PC-3 (cell line): ENCODE data around the gene USP9X. TPM values are rescaled to one million over a fixed set of nuclear protein-coding genes. Genes with fewer than 3 reads are reported as not detected.

Experiments used
- ATAC-seq: fragments of 200-7000 bp; cut with Tn5 transposase; 2 replicates; pipeline ENCODE4 v1.9.1; 2020; ENCODE audit warnings: mild to moderate bottlenecking, moderate library complexity
- BruUV-seq: library from RNA; stranded (reverse); fragments of 400-500 nt; replicated peaks from 2 replicates; lab custom pipeline; 2021; lab: Mats Ljungman, UMichigan
- CTCF ChIA-PET: fragments of 300-600 bp; sonication (Branson Sonifier 250); formaldehyde crosslinking; loops from one replicate; lab custom pipeline; 2022; ENCODE audit warnings: antibody characterized with exemption; lab: Charles Lee
- POLR2A ChIA-PET: fragments of 300-600 bp; sonication (Branson Sonifier 250); formaldehyde crosslinking; loops from one replicate; lab custom pipeline; 2022; ENCODE audit warnings: antibody characterized with exemption; ENCODE audit not compliant: unreplicated experiment; lab: Charles Lee
- DNase-seq: peaks from one replicate; pipeline ENCODE4 v3.0.0-alpha.2; 2015
- H2AFZ ChIP-seq: fragments of 300-600 bp; sonication (generic); 2 replicates; pipeline ENCODE4 v1.6.0; 2016; ENCODE audit warnings: antibody characterized with exemption, low read length
- H3F3A ChIP-seq: fragments of 300-600 bp; sonication (generic); one replicate; pipeline ENCODE4 v1.6.0; 2017; ENCODE audit warnings: antibody characterized with exemption, low read length, control low read depth, mild to moderate bottlenecking; ENCODE audit not compliant: unreplicated experiment
- H3K27ac ChIP-seq: fragments of 300-600 bp; sonication (generic); 2 replicates; pipeline ENCODE4 v1.5.1; 2016; ENCODE audit warnings: mild to moderate bottlenecking, low read length
- H3K27me3 ChIP-seq: fragments of 300-600 bp; sonication (generic); 2 replicates; pipeline ENCODE4 v1.6.1; 2016; ENCODE audit warnings: low read length, mixed read lengths
- H3K36me3 ChIP-seq: fragments of 300-600 bp; sonication (generic); 2 replicates; pipeline ENCODE4 v1.6.1; 2016; ENCODE audit warnings: low read depth, mixed run types, low read length, mixed read lengths
- H3K4me1 ChIP-seq: fragments of 300-600 bp; sonication (generic); 2 replicates; pipeline ENCODE4 v1.5.1; 2016; ENCODE audit warnings: low read length; ENCODE audit not compliant: insufficient read depth
- H3K4me2 ChIP-seq: fragments of 300-600 bp; sonication (generic); 2 replicates; pipeline ENCODE4 v1.6.0; 2016; ENCODE audit warnings: low read length
- H3K4me3 ChIP-seq: fragments of 300-600 bp; sonication (generic); 2 replicates; pipeline ENCODE4 v1.5.1; 2016; ENCODE audit warnings: mild to moderate bottlenecking, low read length, mixed read lengths
- H3K79me2 ChIP-seq: fragments of 300-600 bp; sonication (generic); 2 replicates; pipeline ENCODE4 v1.6.1; 2017; ENCODE audit warnings: low read length, mixed read lengths
- H3K9ac ChIP-seq: fragments of 300-600 bp; sonication (generic); 2 replicates; pipeline ENCODE4 v1.6.0; 2016; ENCODE audit warnings: mild to moderate bottlenecking, low read length
- H3K9me2 ChIP-seq: fragments of 300-600 bp; sonication (generic); replicated peaks from 2 replicates; pipeline ENCODE4 v1.6.1; 2016; ENCODE audit warnings: mixed run types, low read length, mixed read lengths
- H3K9me3 ChIP-seq: fragments of 300-600 bp; sonication (generic); 2 replicates; pipeline ENCODE4 v1.6.1; 2016; ENCODE audit warnings: low read length, mixed read lengths
- H4K20me1 ChIP-seq: fragments of 300-600 bp; sonication (generic); 2 replicates; pipeline ENCODE4 v1.6.1; 2016; ENCODE audit warnings: low read length, mixed read lengths
- EZH2 ChIP-seq: fragments of 300-600 bp; sonication (generic); IDR thresholded peaks from one replicate; pipeline ENCODE4 v1.6.1; 2017; ENCODE audit warnings: antibody characterized with exemption, mild to moderate bottlenecking, low read length; ENCODE audit not compliant: unreplicated experiment
- EZH2phosphoT487 ChIP-seq: fragments of 300-600 bp; sonication (generic); IDR thresholded peaks from 2 replicates; pipeline ENCODE4 v1.6.1; 2018; ENCODE audit warnings: mild to moderate bottlenecking, antibody characterized with exemption, low read length, borderline replicate concordance
- intact Hi-C: fragments of 100-400 bp; cut with micrococcal nuclease; formaldehyde crosslinking; loops from 2 replicates; pipeline ENCODE4 v1.9.0; 2023
- total RNA-seq: library from RNA; depleted of rRNA; stranded (reverse); fragments of >200 nt; gene quantifications from 2 replicates; pipeline ENCODE4 v1.2.3, GENCODE V29; 2014
- TF ChIP-seq, protein P1 (sequence below): fragments of 300-600 bp; sonication (generic); conservative IDR thresholded peaks from 2 replicates; pipeline ENCODE4 v1.5.1; 2017; ENCODE audit warnings: antibody characterized with exemption, low read depth, mild to moderate bottlenecking, low read length

The USP9X gene
- total RNA-seq, 1 experiment from 2014 or later = 63.5 TPM

- ChIA-PET CTCF (no interaction called here), POLR2A (no interaction called here)
- Histone ChIP-seq H3F3A (no peaks in the 10 kb centered on the region), H3K4me2 (no peak overlapping the region), H3K27me3 (no peaks in the 10 kb centered on the region), H3K79me2 (no peaks in the 10 kb centered on the region), H2AFZ (no peak overlapping the region), H3K9me3 (no peaks in the 10 kb centered on the region), H4K20me1 (no peaks in the 10 kb centered on the region), H3K4me3 (no peak overlapping the region), H3K27ac (no peak overlapping the region), H3K9ac (no peak overlapping the region), H3K4me1 (no peaks in the 10 kb centered on the region; the same call in 1 of the 2 replicates), H3K9me2 (no peaks in the 10 kb centered on the region), H3K36me3 (no peaks in the 10 kb centered on the region)
- intact Hi-C loops = no loop called here
- no peak for TF ChIP-seq EZH2phosphoT487
- TF ChIP-seq, protein P1, sequence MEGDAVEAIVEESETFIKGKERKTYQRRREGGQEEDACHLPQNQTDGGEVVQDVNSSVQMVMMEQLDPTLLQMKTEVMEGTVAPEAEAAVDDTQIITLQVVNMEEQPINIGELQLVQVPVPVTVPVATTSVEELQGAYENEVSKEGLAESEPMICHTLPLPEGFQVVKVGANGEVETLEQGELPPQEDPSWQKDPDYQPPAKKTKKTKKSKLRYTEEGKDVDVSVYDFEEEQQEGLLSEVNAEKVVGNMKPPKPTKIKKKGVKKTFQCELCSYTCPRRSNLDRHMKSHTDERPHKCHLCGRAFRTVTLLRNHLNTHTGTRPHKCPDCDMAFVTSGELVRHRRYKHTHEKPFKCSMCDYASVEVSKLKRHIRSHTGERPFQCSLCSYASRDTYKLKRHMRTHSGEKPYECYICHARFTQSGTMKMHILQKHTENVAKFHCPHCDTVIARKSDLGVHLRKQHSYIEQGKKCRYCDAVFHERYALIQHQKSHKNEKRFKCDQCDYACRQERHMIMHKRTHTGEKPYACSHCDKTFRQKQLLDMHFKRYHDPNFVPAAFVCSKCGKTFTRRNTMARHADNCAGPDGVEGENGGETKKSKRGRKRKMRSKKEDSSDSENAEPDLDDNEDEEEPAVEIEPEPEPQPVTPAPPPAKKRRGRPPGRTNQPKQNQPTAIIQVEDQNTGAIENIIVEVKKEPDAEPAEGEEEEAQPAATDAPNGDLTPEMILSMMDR = no peak
- TF ChIP-seq EZH2 = no peak
- ATAC-seq (no peak), DNase-seq (no peak)
- no TSS peak for BruUV-seq
These were observed 165.6 kb downstream of the USP9X start for GRCh38 chrX:41250867-41251266.

GRCh38 chrX:41257801-41258200, 172.6 kb downstream of the USP9X start:
- BruUV-seq = no TSS peak
- H3K27me3 ChIP-seq = no peaks in the 10 kb centered on the region
- ChIA-PET POLR2A (no interaction called here), CTCF (no interaction called here)
- TF ChIP-seq EZH2 = no peak
- no peaks in the 10 kb centered on the region for H3K9me2 ChIP-seq
- no peak overlapping the region for H3K27ac ChIP-seq
- H3K9me3 ChIP-seq = no peaks in the 10 kb centered on the region
- ATAC-seq (no peak), DNase-seq (no peak)
- no peak overlapping the region for H3K4me2 ChIP-seq
- no peaks in the 10 kb centered on the region for H3K79me2 ChIP-seq
- no peak overlapping the region for H3K9ac ChIP-seq
- no peaks in the 10 kb centered on the region; the same call in 1 of the 2 replicates for H3K4me1 ChIP-seq
- H3K36me3 ChIP-seq = no peaks in the 10 kb centered on the region
- no peak overlapping the region for H2AFZ ChIP-seq
- H4K20me1 ChIP-seq = no peaks in the 10 kb centered on the region
- intact Hi-C loops = no loop called here
- H3K4me3 ChIP-seq = no peak overlapping the region
- H3F3A ChIP-seq = no peaks in the 10 kb centered on the region

DNA sequence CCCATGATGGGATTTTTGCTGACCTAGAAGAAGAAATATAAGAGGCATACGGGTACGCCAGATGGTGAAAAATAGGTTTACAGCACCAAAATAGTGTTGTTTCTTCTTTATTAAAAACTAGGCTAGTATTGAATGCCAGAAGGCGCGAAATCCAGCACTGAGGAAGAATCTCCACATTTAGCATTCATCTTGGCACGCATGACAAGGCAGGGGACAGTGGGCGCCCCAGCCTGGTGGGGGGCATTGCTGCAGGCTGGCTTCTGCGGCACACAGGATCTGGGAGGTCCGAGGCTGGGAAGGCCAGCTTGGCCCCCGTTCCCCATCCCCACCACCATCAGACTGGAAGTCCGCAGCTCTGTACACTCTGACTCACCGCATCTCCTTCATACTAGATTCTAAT, 173.0 kb downstream of the USP9X start:
- Histone ChIP-seq H3K4me1 (no peaks in the 10 kb centered on the region), H3K27ac (no peak overlapping the region), H2AFZ (no peak overlapping the region), H3K9ac (no peak overlapping the region), H3F3A (no peaks in the 10 kb centered on the region), H4K20me1 (no peaks in the 10 kb centered on the region), H3K4me2 (no peak overlapping the region), H3K79me2 (no peaks in the 10 kb centered on the region), H3K27me3 (no peaks in the 10 kb centered on the region), H3K36me3 (no peaks in the 10 kb centered on the region), H3K9me3 (no peaks in the 10 kb centered on the region), H3K9me2 (no peaks in the 10 kb centered on the region), H3K4me3 (no peak overlapping the region)
- no TSS peak for BruUV-seq
- intact Hi-C loops = no loop called here
- ATAC-seq (no peak), DNase-seq (no peak)
- POLR2A ChIA-PET = no interaction called here
- TF ChIP-seq EZH2phosphoT487 (no peak), EZH2 (no peak)
- TF ChIP-seq, protein P1 = no peak
- CTCF ChIA-PET = no interaction called here
